A549 (cell line): ENCODE data around the gene NSL1.

Experiments
- BHLHE40 ChIP-seq: IDR thresholded peaks from 2 replicates; pipeline ENCODE4 v1.6.1; 2012; ENCODE audit warnings: low read depth, low read length, inconsistent platforms
- CBX8 ChIP-seq: fragments of 200-600 bp; sonication (generic); IDR thresholded peaks from 2 replicates; pipeline ENCODE4 v1.6.1; 2016
- CHD2 ChIP-seq: fragments of 150-350 bp; IDR thresholded peaks from 2 replicates; pipeline ENCODE4 v1.6.1; 2014; ENCODE audit warnings: low read length; ENCODE audit not compliant: partially characterized antibody
- FOSL2 ChIP-seq, 2 experiments: fragments of 450-650 bp in 1 of 2; fragments of >200 bp in 1 of 2; sonication (Bioruptor Twin) in 1 of 2; formaldehyde crosslinking; IDR thresholded peaks; 2 replicates each; pipeline versions ENCODE4 v1.5.0 to v1.6.1; 2016 to 2020; ENCODE audit warnings: mild to moderate bottlenecking in 1 of 2, moderate library complexity in 1 of 2
- NFE2L2 ChIP-seq: fragments of 150-350 bp; conservative IDR thresholded peaks from 2 replicates; pipeline ENCODE4 v1.6.1; 2014; ENCODE audit warnings: low read length
- RAD21 ChIP-seq, 2 experiments: fragments of >200 bp in 1 of 2; sonication (Bioruptor Twin) in 1 of 2; formaldehyde crosslinking in 1 of 2; IDR thresholded peaks in 1 of 2; conservative IDR thresholded peaks in 1 of 2; 2 replicates in 1 of 2; 3 replicates in 1 of 2; pipeline ENCODE4 v1.6.1; 2012 to 2018; ENCODE audit warnings: inconsistent platforms in 1 of 2
- TFCP2L1 ChIP-seq: fragments of 250-450 bp; sonication (Bioruptor Pico); IDR thresholded peaks from 2 replicates; pipeline ENCODE4 v1.5.0; 2021; ENCODE audit warnings: mild to moderate bottlenecking
- TF ChIP-seq, protein P1 (sequence below): fragments of 250-450 bp; sonication (Bioruptor Pico); IDR thresholded peaks from 2 replicates; pipeline ENCODE4 v1.5.0; 2020; ENCODE audit warnings: low read depth, mild to moderate bottlenecking, moderate library complexity
- TF ChIP-seq, protein P2 (sequence below): fragments of >200 bp; sonication (Bioruptor Twin); formaldehyde crosslinking; IDR thresholded peaks from 3 replicates; pipeline ENCODE4 v1.5.1; 2016
- TF ChIP-seq, protein P3 (sequence below): fragments of 200-600 bp; sonication (generic); IDR thresholded peaks from 2 replicates; pipeline ENCODE4 v1.6.1; 2016; ENCODE audit warnings: antibody characterized with exemption, mild to moderate bottlenecking, moderate library complexity

DNA sequence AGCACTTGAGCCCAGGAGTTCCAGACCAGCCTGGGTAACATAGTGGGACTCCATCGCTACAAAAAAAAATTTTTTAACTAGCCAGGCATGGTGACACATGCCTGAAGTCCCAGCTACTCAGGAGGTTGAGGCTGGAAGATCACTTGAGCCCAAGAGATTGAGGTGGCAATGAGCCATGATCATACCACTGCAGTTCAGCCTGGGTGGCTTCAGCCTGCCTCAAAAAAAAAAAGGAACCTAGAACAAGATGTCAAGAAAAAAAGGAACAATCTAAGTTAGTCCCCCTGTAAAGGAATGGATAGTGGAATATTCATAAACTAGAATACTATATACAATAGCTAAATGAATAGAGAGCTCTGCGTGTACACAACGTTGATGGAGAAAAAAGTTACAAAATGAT, 14.4 kb downstream of the NSL1 start:
- TF ChIP-seq, protein P1, sequence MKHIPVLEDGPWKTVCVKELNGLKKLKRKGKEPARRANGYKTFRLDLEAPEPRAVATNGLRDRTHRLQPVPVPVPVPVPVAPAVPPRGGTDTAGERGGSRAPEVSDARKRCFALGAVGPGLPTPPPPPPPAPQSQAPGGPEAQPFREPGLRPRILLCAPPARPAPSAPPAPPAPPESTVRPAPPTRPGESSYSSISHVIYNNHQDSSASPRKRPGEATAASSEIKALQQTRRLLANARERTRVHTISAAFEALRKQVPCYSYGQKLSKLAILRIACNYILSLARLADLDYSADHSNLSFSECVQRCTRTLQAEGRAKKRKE (CRISPR knock-in tag) = no peak
- TF ChIP-seq TFCP2L1 (CRISPR knock-in tag) (no peak), CHD2 (no peak), RAD21 (conservative IDR thresholded peaks at IDR 0.05 in 1 of 2, IDR thresholded peaks at IDR 0.05 in 1 of 2) (no peak), FOSL2 (IDR thresholded peaks at IDR 0.05) (no peak), FOSL2 (CRISPR knock-in tag; IDR thresholded peaks at IDR 0.05) (no peak), BHLHE40 (no peak), CBX8 (no peak), NFE2L2 (no peak)
- TF ChIP-seq, protein P2, sequence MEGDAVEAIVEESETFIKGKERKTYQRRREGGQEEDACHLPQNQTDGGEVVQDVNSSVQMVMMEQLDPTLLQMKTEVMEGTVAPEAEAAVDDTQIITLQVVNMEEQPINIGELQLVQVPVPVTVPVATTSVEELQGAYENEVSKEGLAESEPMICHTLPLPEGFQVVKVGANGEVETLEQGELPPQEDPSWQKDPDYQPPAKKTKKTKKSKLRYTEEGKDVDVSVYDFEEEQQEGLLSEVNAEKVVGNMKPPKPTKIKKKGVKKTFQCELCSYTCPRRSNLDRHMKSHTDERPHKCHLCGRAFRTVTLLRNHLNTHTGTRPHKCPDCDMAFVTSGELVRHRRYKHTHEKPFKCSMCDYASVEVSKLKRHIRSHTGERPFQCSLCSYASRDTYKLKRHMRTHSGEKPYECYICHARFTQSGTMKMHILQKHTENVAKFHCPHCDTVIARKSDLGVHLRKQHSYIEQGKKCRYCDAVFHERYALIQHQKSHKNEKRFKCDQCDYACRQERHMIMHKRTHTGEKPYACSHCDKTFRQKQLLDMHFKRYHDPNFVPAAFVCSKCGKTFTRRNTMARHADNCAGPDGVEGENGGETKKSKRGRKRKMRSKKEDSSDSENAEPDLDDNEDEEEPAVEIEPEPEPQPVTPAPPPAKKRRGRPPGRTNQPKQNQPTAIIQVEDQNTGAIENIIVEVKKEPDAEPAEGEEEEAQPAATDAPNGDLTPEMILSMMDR = no peak
- TF ChIP-seq, protein P3, sequence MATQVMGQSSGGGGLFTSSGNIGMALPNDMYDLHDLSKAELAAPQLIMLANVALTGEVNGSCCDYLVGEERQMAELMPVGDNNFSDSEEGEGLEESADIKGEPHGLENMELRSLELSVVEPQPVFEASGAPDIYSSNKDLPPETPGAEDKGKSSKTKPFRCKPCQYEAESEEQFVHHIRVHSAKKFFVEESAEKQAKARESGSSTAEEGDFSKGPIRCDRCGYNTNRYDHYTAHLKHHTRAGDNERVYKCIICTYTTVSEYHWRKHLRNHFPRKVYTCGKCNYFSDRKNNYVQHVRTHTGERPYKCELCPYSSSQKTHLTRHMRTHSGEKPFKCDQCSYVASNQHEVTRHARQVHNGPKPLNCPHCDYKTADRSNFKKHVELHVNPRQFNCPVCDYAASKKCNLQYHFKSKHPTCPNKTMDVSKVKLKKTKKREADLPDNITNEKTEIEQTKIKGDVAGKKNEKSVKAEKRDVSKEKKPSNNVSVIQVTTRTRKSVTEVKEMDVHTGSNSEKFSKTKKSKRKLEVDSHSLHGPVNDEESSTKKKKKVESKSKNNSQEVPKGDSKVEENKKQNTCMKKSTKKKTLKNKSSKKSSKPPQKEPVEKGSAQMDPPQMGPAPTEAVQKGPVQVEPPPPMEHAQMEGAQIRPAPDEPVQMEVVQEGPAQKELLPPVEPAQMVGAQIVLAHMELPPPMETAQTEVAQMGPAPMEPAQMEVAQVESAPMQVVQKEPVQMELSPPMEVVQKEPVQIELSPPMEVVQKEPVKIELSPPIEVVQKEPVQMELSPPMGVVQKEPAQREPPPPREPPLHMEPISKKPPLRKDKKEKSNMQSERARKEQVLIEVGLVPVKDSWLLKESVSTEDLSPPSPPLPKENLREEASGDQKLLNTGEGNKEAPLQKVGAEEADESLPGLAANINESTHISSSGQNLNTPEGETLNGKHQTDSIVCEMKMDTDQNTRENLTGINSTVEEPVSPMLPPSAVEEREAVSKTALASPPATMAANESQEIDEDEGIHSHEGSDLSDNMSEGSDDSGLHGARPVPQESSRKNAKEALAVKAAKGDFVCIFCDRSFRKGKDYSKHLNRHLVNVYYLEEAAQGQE = no peak
